OCI-LY3 (cell line): ENCODE results near the gene MCEMP1.

Experiments used
- H2AFZ ChIP-seq: fragments of 200-600, 300-600 bp; shearing (Covaris generic); 2 replicates; pipeline ENCODE4 v1.6.0; 2014; ENCODE audit warnings: antibody characterized with exemption, low read depth, low read length
- H3K27ac ChIP-seq: fragments of 200-600, 300-600 bp; sonication (generic); 2 replicates; pipeline ENCODE4 v1.5.1; 2014; ENCODE audit warnings: mild to moderate bottlenecking, low read length, moderate library complexity, mixed read lengths
- H3K27me3 ChIP-seq: fragments of 200-600, 300-600 bp; sonication (generic); 2 replicates; pipeline ENCODE4 v1.6.1; 2014; ENCODE audit warnings: low read depth, low read length, mixed read lengths
- H3K36me3 ChIP-seq: fragments of 200-600, 300-600 bp; sonication (generic); replicated peaks from 2 replicates; pipeline ENCODE3; 2014; ENCODE audit warnings: low read depth, low read length, mixed read lengths
- H3K4me1 ChIP-seq: fragments of 300-600, 200-600 bp; sonication (generic); 2 replicates; pipeline ENCODE4 v1.6.1; 2014; ENCODE audit warnings: low read length, mixed read lengths
- H3K4me2 ChIP-seq: fragments of 200-600, 300-600 bp; sonication (generic); 2 replicates; pipeline ENCODE4 v1.6.1; 2014; ENCODE audit warnings: low read length, mixed read lengths
- H3K4me3 ChIP-seq: fragments of 300-600, 200-600 bp; sonication (generic); 2 replicates; pipeline ENCODE4 v1.5.1; 2014; ENCODE audit warnings: antibody characterized with exemption, mild to moderate bottlenecking, low read length, moderate library complexity
- H3K79me2 ChIP-seq: fragments of 300-600, 200-600 bp; shearing (Covaris generic); 2 replicates; pipeline ENCODE4 v1.6.1; 2014; ENCODE audit warnings: mild to moderate bottlenecking, low read length, mixed read lengths
- H3K9ac ChIP-seq: fragments of 300-600, 200-600 bp; shearing (Covaris generic); 2 replicates; pipeline ENCODE4 v1.6.0; 2014; ENCODE audit warnings: mild to moderate bottlenecking, low read length, moderate library complexity
- H3K9me3 ChIP-seq: fragments of 200-600, 300-600 bp; shearing (Covaris generic); 2 replicates; pipeline ENCODE4 v1.6.1; 2014; ENCODE audit warnings: low read length, mixed read lengths; ENCODE audit not compliant: insufficient read depth
- H4K20me1 ChIP-seq: fragments of 200-600, 300-600 bp; sonication (generic); 2 replicates; pipeline ENCODE4 v1.6.1; 2016; ENCODE audit warnings: low read length, mixed read lengths; ENCODE audit not compliant: insufficient read depth
- EZH2phosphoT487 ChIP-seq: fragments of 200-600 bp; shearing (Covaris generic); IDR thresholded peaks from 2 replicates; pipeline ENCODE4 v1.6.1; 2018; ENCODE audit warnings: antibody characterized with exemption, mixed run types, low read depth
- TF ChIP-seq, protein P1 (sequence below): fragments of 200-600, 300-600 bp; sonication (generic); IDR thresholded peaks from 2 replicates; pipeline ENCODE4 v1.5.1; 2014; ENCODE audit warnings: antibody characterized with exemption, low read length, low read depth

The MCEMP1 gene

DNA sequence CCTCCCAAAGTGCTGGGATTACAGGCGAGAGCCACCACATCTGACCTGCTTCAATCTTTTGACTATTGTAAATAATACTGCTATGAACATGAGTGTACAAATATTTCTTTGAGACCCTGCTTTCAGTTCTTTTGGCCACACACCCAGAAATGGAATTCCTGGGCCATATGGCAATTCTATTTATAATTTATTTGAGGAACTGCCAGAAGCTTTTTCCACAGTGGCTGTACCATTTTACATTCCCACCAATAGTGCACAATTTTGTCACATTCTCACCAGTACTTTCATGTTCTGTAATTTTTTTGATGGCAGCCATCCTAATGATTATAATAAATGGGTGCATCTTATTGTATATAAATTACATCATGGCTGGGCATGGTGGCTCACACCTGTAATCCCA is 38.8 kb downstream of the MCEMP1 start:
- no peak overlapping the region for H3K4me2 ChIP-seq
- no peaks in the 10 kb centered on the region for H4K20me1 ChIP-seq
- TF ChIP-seq, protein P1, sequence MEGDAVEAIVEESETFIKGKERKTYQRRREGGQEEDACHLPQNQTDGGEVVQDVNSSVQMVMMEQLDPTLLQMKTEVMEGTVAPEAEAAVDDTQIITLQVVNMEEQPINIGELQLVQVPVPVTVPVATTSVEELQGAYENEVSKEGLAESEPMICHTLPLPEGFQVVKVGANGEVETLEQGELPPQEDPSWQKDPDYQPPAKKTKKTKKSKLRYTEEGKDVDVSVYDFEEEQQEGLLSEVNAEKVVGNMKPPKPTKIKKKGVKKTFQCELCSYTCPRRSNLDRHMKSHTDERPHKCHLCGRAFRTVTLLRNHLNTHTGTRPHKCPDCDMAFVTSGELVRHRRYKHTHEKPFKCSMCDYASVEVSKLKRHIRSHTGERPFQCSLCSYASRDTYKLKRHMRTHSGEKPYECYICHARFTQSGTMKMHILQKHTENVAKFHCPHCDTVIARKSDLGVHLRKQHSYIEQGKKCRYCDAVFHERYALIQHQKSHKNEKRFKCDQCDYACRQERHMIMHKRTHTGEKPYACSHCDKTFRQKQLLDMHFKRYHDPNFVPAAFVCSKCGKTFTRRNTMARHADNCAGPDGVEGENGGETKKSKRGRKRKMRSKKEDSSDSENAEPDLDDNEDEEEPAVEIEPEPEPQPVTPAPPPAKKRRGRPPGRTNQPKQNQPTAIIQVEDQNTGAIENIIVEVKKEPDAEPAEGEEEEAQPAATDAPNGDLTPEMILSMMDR = no peak
- no peak for TF ChIP-seq EZH2phosphoT487
- peaks cover 25% of the 10 kb centered on the region for H3K27me3 ChIP-seq
- H3K79me2 ChIP-seq = no peaks in the 10 kb centered on the region
- peaks cover 2% of the 10 kb centered on the region; the same call in 1 of the 2 replicates for H3K4me1 ChIP-seq
- H2AFZ ChIP-seq = no peak overlapping the region
- peaks cover 4% of the 10 kb centered on the region for H3K9me3 ChIP-seq
- H3K27ac ChIP-seq = no peak overlapping the region
- H3K36me3 ChIP-seq = no peaks in the 10 kb centered on the region
- no peak overlapping the region for H3K4me3 ChIP-seq
- no peak overlapping the region for H3K9ac ChIP-seq

DNA sequence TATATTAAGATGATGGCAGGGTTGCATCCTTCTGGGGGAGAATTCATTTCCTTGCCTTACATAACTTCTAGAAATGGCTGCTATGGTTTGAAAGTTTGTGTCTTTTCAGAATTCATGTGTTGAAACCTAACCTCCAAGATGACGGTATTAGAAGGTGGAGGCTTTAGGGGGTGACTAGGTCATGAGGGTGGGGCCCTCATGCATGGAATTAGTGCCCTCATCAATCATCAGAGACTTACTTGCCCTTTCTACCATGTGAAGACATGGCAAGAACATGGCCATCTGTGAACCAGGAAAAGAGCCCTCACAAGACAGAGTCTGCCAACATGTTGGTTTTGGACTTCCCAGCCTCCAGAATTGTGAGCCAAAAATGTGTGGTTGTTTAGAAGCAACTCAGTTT is 39.9 kb downstream of the MCEMP1 start:
- Histone ChIP-seq H4K20me1 (no peaks in the 10 kb centered on the region), H3K27ac (no peak overlapping the region), H3K4me3 (no peak overlapping the region), H3K9me3 (peaks cover 4% of the 10 kb centered on the region), H3K79me2 (no peaks in the 10 kb centered on the region), H3K4me1 (peaks cover 2% of the 10 kb centered on the region; the same call in 1 of the 2 replicates), H3K9ac (no peak overlapping the region), H3K27me3 (peaks cover 23% of the 10 kb centered on the region), H3K4me2 (no peak overlapping the region), H2AFZ (no peak overlapping the region), H3K36me3 (no peaks in the 10 kb centered on the region)
- no peak for TF ChIP-seq EZH2phosphoT487
- TF ChIP-seq, protein P1 = no peak

DNA sequence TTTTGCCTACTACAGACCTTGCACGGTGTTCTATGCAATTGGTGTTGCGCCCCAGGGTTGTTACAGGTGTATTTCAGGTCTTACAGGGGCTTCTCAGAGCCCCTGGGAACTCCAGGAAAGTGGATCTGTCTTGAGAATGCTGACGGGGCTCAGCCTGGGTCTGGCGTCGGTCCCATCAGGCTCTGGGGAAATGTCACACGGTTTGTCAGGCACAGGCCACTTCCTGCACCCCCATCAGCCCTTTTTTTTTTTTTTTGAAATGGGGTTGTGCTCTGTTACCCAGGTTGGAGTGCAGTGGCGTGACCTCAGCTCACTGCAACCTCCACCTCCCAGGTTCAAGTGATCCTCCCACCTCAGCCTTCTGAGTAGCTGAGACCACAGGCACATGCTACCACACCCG is 41.8 kb downstream of the MCEMP1 start:
- TF ChIP-seq EZH2phosphoT487 = no peak
- TF ChIP-seq, protein P1 = no peak
- Histone ChIP-seq H3K4me3 (no peak overlapping the region), H2AFZ (no peak overlapping the region), H3K27ac (no peak overlapping the region), H3K4me2 (no peak overlapping the region), H4K20me1 (no peaks in the 10 kb centered on the region), H3K79me2 (no peaks in the 10 kb centered on the region), H3K9me3 (peaks cover 4% of the 10 kb centered on the region), H3K9ac (no peak overlapping the region), H3K27me3 (peaks cover 32% of the 10 kb centered on the region), H3K36me3 (no peaks in the 10 kb centered on the region), H3K4me1 (peaks cover 2% of the 10 kb centered on the region; the same call in 1 of the 2 replicates)

DNA sequence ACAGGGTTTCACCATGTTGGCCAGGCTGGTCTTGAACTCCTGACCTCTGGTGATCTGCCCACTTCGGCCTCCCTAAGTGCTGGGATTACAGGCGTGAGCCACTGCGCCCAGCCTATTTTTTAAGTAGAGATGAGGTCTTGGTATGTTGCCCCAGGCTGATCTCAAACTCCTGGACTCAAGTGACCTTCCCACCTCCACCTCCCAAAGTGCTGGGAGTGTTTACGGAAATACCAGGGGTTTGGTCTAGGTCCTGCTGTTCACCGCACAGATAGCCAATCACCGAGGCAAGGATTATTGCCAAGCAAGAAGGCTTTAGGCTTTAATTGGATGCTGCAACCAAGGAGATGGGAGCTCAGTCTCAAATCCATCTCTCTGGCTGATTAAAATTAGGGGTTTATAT is 43.5 kb downstream of the MCEMP1 start:
- Histone ChIP-seq H3K27me3 (peaks cover 39% of the 10 kb centered on the region), H2AFZ (no peak overlapping the region), H3K9me3 (peaks cover 4% of the 10 kb centered on the region), H4K20me1 (no peaks in the 10 kb centered on the region), H3K27ac (no peak overlapping the region), H3K9ac (no peak overlapping the region), H3K4me3 (no peak overlapping the region), H3K36me3 (no peaks in the 10 kb centered on the region), H3K4me2 (no peak overlapping the region), H3K4me1 (no peaks in the 10 kb centered on the region), H3K79me2 (no peaks in the 10 kb centered on the region)
- TF ChIP-seq, protein P1 = no peak
- TF ChIP-seq EZH2phosphoT487 = no peak
